Astrocyte (in vitro differentiated cells and primary cell): ENCODE data around the gene PFKFB2. TPM values are rescaled to one million over a fixed set of nuclear protein-coding genes. Genes with fewer than 3 reads are reported as not detected.

Experiments
- DNase-seq: peaks from one replicate; pipeline ENCODE4 v3.0.0-alpha.2; 2010; ENCODE audit warnings: low read depth
- FAIRE-seq: peaks from 2 replicates; lab custom pipeline; 2011; peaks lifted over from hg19 to GRCh38; lab: Jason Lieb, UNC
- H2AFZ ChIP-seq: 2 replicates; pipeline ENCODE4 v1.6.0; 2012; ENCODE audit warnings: low read depth, low read length, inconsistent platforms
- H3K27ac ChIP-seq: 2 replicates; pipeline ENCODE4 v1.5.1; 2011; ENCODE audit warnings: low read depth, low read length, inconsistent platforms
- H3K27me3 ChIP-seq: 2 replicates; pipeline ENCODE4 v1.6.0; 2011; ENCODE audit warnings: low read length, inconsistent platforms; ENCODE audit not compliant: insufficient read depth
- H3K36me3 ChIP-seq: 2 replicates; pipeline ENCODE4 v1.5.1; 2011; ENCODE audit warnings: low read length, inconsistent platforms; ENCODE audit not compliant: insufficient read depth
- H3K4me1 ChIP-seq: 2 replicates; pipeline ENCODE4 v1.5.1; 2011; ENCODE audit warnings: low read length, inconsistent platforms; ENCODE audit not compliant: insufficient read depth
- H3K4me2 ChIP-seq: 2 replicates; pipeline ENCODE4 v1.6.0; 2012; ENCODE audit warnings: low read length, inconsistent platforms
- H3K4me3 ChIP-seq: 2 replicates; pipeline ENCODE4 v1.5.1; 2011; ENCODE audit warnings: low read depth, mild to moderate bottlenecking, low read length, inconsistent platforms; ENCODE audit not compliant: insufficient read depth
- H3K79me2 ChIP-seq: 2 replicates; pipeline ENCODE4 v1.6.0; 2012; ENCODE audit warnings: mild to moderate bottlenecking, low read length, inconsistent platforms; ENCODE audit not compliant: insufficient read depth
- H3K9ac ChIP-seq: 2 replicates; pipeline ENCODE4 v1.6.0; 2012; ENCODE audit warnings: mild to moderate bottlenecking, low read length, inconsistent platforms
- H3K9me3 ChIP-seq: 2 replicates; pipeline ENCODE4 v1.5.1; 2012; ENCODE audit warnings: low read depth, mild to moderate bottlenecking, low read length, inconsistent platforms; ENCODE audit not compliant: insufficient read depth
- H4K20me1 ChIP-seq: 2 replicates; pipeline ENCODE4 v1.6.0; 2012; ENCODE audit warnings: low read length, inconsistent platforms; ENCODE audit not compliant: insufficient read depth
- H3K27ac Mint-ChIP-seq: one replicate; pipeline ENCODE4 v1.8.0; 2021; ENCODE audit warnings: mild to moderate bottlenecking, mixed read lengths; ENCODE audit not compliant: unreplicated experiment
- H3K27me3 Mint-ChIP-seq: one replicate; pipeline ENCODE4 v1.8.0; 2021; ENCODE audit warnings: low read depth, mixed read lengths; ENCODE audit not compliant: unreplicated experiment
- H3K36me3 Mint-ChIP-seq: one replicate; pipeline ENCODE4 v1.8.0; 2021; ENCODE audit warnings: low read depth, mixed read lengths; ENCODE audit not compliant: unreplicated experiment
- H3K4me1 Mint-ChIP-seq: one replicate; pipeline ENCODE4 v1.8.0; 2021; ENCODE audit warnings: low read depth, mixed read lengths; ENCODE audit not compliant: unreplicated experiment
- H3K4me3 Mint-ChIP-seq: one replicate; pipeline ENCODE4 v1.8.0; 2021; ENCODE audit warnings: mild to moderate bottlenecking, moderate library complexity, mixed read lengths; ENCODE audit not compliant: unreplicated experiment
- H3K9me3 Mint-ChIP-seq: one replicate; pipeline ENCODE4 v1.8.0; 2021; ENCODE audit warnings: mild to moderate bottlenecking, mixed read lengths; ENCODE audit not compliant: unreplicated experiment
- EZH2 ChIP-seq: IDR thresholded peaks from 2 replicates; pipeline ENCODE4 v1.6.1; 2012; ENCODE audit warnings: mild to moderate bottlenecking, low read length, inconsistent platforms; ENCODE audit not compliant: insufficient read depth
- total RNA-seq: library from RNA; stranded (reverse); gene quantifications from 2 replicates; pipeline ENCODE4 v1.2.1, GENCODE V29; 2021
- TF ChIP-seq, protein P1 (sequence below): IDR thresholded peaks from 2 replicates; pipeline ENCODE4 v1.5.1; 2011; ENCODE audit warnings: low read depth, mild to moderate bottlenecking, inconsistent platforms, low read length, moderate library complexity; ENCODE audit not compliant: insufficient read depth

The PFKFB2 gene
- total RNA-seq, 1 donor from 2014 or later = 6.2 TPM

DNA sequence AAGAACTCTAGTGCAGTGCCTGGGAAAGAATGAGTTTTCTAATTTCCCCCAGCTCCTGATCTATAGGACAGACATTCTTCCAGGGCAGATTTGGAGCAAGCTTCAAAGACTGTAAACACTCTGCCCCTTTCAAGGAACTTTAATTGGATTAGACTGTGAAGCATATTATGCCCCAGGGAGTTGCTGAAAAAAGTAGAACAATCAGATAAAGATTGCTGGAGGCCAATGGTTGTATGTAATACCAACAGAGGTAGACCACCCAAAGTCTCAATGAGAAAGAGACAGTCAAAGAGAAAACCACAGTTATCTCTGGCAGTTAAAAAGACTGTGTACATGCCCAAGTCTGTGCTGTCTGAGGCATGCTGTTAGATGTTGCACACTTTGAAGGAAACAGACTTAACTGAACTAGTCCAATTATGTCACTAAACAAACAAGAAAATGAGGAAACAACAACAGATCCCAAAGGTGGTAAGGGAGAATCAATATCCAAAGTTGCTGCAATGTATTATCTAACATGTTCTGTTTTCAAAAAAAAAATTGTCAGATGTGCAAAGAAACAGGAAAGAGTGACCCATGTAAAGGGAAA, 75.4 kb downstream of the PFKFB2 start:
- Histone ChIP-seq H3K36me3 (no peaks in the 10 kb centered on the region), H3K4me2 (no peak overlapping the region), H3K27ac (no peak overlapping the region), H3K9me3 (no peaks in the 10 kb centered on the region), H3K9ac (no peak overlapping the region), H3K27me3 (no peaks in the 10 kb centered on the region), H3K4me3 (no peak overlapping the region), H3K4me1 (no peaks in the 10 kb centered on the region), H4K20me1 (no peaks in the 10 kb centered on the region), H2AFZ (no peak overlapping the region), H3K79me2 (no peaks in the 10 kb centered on the region)
- no peak for FAIRE-seq
- Mint-ChIP-seq H3K27me3 (peaks cover 2% of the 10 kb centered on the region), H3K4me3 (no peak overlapping the region), H3K36me3 (no peaks in the 10 kb centered on the region), H3K9me3 (peaks cover 2% of the 10 kb centered on the region), H3K4me1 (no peaks in the 10 kb centered on the region), H3K27ac (no peak overlapping the region)
- TF ChIP-seq, protein P1, sequence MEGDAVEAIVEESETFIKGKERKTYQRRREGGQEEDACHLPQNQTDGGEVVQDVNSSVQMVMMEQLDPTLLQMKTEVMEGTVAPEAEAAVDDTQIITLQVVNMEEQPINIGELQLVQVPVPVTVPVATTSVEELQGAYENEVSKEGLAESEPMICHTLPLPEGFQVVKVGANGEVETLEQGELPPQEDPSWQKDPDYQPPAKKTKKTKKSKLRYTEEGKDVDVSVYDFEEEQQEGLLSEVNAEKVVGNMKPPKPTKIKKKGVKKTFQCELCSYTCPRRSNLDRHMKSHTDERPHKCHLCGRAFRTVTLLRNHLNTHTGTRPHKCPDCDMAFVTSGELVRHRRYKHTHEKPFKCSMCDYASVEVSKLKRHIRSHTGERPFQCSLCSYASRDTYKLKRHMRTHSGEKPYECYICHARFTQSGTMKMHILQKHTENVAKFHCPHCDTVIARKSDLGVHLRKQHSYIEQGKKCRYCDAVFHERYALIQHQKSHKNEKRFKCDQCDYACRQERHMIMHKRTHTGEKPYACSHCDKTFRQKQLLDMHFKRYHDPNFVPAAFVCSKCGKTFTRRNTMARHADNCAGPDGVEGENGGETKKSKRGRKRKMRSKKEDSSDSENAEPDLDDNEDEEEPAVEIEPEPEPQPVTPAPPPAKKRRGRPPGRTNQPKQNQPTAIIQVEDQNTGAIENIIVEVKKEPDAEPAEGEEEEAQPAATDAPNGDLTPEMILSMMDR = no peak
- TF ChIP-seq EZH2 = no peak
- DNase-seq = no peak

DNA sequence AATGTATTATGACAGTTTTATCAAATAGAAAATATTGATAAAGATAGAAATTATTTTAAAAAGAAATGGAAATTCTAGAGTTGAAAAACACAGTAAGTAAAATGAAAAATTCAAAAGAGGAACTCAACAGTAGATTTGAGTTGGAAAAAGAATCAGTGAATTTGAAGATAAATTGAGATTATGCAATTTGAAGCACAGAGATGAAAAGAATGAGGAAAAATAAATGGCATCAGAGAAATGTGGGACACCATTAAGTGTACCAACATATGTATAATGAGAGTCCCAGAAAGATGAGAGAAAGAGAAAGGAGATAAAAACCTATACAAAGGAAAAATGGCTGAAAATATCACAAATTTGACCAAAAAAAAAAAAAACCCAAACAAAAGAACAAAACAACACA, 76.0 kb downstream of the PFKFB2 start:
- Mint-ChIP-seq H3K4me3 (no peak overlapping the region), H3K27me3 (peaks cover 1% of the 10 kb centered on the region), H3K9me3 (peaks cover 2% of the 10 kb centered on the region), H3K36me3 (no peaks in the 10 kb centered on the region), H3K27ac (no peak overlapping the region), H3K4me1 (no peaks in the 10 kb centered on the region)
- no peaks in the 10 kb centered on the region for H4K20me1 ChIP-seq
- FAIRE-seq (no peak), DNase-seq (no peak)
- no peaks in the 10 kb centered on the region for H3K79me2 ChIP-seq
- H3K27me3 ChIP-seq = no peaks in the 10 kb centered on the region
- no peaks in the 10 kb centered on the region for H3K4me1 ChIP-seq
- no peak overlapping the region for H3K9ac ChIP-seq
- H3K4me3 ChIP-seq = no peak overlapping the region
- H3K27ac ChIP-seq = no peak overlapping the region
- H3K36me3 ChIP-seq = no peaks in the 10 kb centered on the region
- TF ChIP-seq EZH2 = no peak
- TF ChIP-seq, protein P1 = no peak
- H3K4me2 ChIP-seq = no peak overlapping the region
- H3K9me3 ChIP-seq = no peaks in the 10 kb centered on the region
- no peak overlapping the region for H2AFZ ChIP-seq

Other genes with a start within 250 kb of the PFKFB2 start
- gene IL20, start 187.7 kb upstream of the PFKFB2 start, total RNA-seq = not detected in 2 replicates
- gene IL24, start 155.8 kb upstream of the PFKFB2 start, total RNA-seq = not detected in 2 replicates
- 0.55 and 0.73 TPM in 2 replicates for gene FCMR, start 131.3 kb upstream of the PFKFB2 start, total RNA-seq
- gene PIGR, start 106.8 kb upstream of the PFKFB2 start, total RNA-seq = not detected in 2 replicates
- gene FCAMR, start 82.8 kb upstream of the PFKFB2 start, total RNA-seq = not detected in 2 replicates
- gene C1orf116, start 20.5 kb upstream of the PFKFB2 start, total RNA-seq = 0.14 and 0.86 TPM in 2 replicates
- 13.4 and 14.8 TPM in 2 replicates for gene YOD1, start 2.1 kb upstream of the PFKFB2 start, total RNA-seq
- 0.25 and 0.36 TPM in 2 replicates for gene C4BPB, start 35.6 kb downstream of the PFKFB2 start, total RNA-seq
- gene C4BPA, start 51.0 kb downstream of the PFKFB2 start, total RNA-seq = not detected in 2 replicates